Measurements from ENCODE around the gene ZFHX3.
"Not testable (repeated sequence)": the region's sequence is repeated elsewhere in the genome, so short reads cannot be mapped to it uniquely, and the experiment has no call there.

The ZFHX3 gene

GRCh38 chr16:73093146-73094144 lies 45.5 kb upstream of the ZFHX3 start:
- DNase-seq (ENCODE audit: extremely low spot score), result no peak
- POLR2A ChIA-PET, result no interaction called here
- TF ChIP-seq CTCF (IDR thresholded peaks at IDR 0.05; ENCODE audit: control extremely low read depth, extremely low read depth, low read depth, missing control alignments), result no peak
- CTCF ChIA-PET, result no interaction called here

GRCh38 chr16:73092236-73092781 lies 44.4 kb upstream of the ZFHX3 start:
- no peak for DNase-seq (ENCODE audit: extremely low spot score)
- ChIA-PET POLR2A (no interaction called here), CTCF (no interaction called here)
- no peak for TF ChIP-seq CTCF (IDR thresholded peaks at IDR 0.05; ENCODE audit: control extremely low read depth, extremely low read depth, low read depth, missing control alignments)

GRCh38 chr16:73091174-73091573 lies 43.2 kb upstream of the ZFHX3 start:
- ChIA-PET CTCF (no interaction called here), POLR2A (no interaction called here)
- no peak for TF ChIP-seq CTCF (IDR thresholded peaks at IDR 0.05; ENCODE audit: control extremely low read depth, extremely low read depth, low read depth, missing control alignments)
- no peak for DNase-seq (ENCODE audit: extremely low spot score)

- no peak for TF ChIP-seq CTCF (IDR thresholded peaks at IDR 0.05; ENCODE audit: control extremely low read depth, extremely low read depth, low read depth, missing control alignments)
- CTCF ChIA-PET, result no interaction called here
- POLR2A ChIA-PET, result interaction anchor here (0.5 kb wide), 1 partner anchor 170 kb away, joined by 3 read pairs; no protein-coding TSS in a partner anchor
- DNase-seq (ENCODE audit: extremely low spot score), result no peak
Observed at GRCh38 chr16:73089420-73089819, 41.5 kb upstream of the ZFHX3 start.

- POLR2A ChIA-PET, result no interaction called here
- no peak for DNase-seq (ENCODE audit: extremely low spot score)
- TF ChIP-seq CTCF (IDR thresholded peaks at IDR 0.05; ENCODE audit: control extremely low read depth, extremely low read depth, low read depth, missing control alignments), result no peak
- CTCF ChIA-PET, result no interaction called here
Observed at GRCh38 chr16:73086108-73086507, 38.2 kb upstream of the ZFHX3 start.

- TF ChIP-seq CTCF (IDR thresholded peaks at IDR 0.05; ENCODE audit: control extremely low read depth, extremely low read depth, low read depth, missing control alignments), result no peak
- ChIA-PET CTCF (interaction anchor here (1.1 kb wide), 1 partner anchor 12 kb away, joined by 3 read pairs; no protein-coding TSS in a partner anchor), POLR2A (no interaction called here)
- DNase-seq (ENCODE audit: extremely low spot score), result no peak
Observed at GRCh38 chr16:73083271-73083670, 35.3 kb upstream of the ZFHX3 start.

- DNase-seq (ENCODE audit: extremely low spot score); POLR2A ChIA-PET: not testable (repeated sequence)
- CTCF ChIA-PET, result interaction anchor here (1.1 kb wide), 1 partner anchor 13 kb away, joined by 3 read pairs; no protein-coding TSS in a partner anchor
Observed at GRCh38 chr16:73082634-73083051, 34.7 kb upstream of the ZFHX3 start.

Measured in GM10248 (cell line).